Measurements from ENCODE around the gene ST3GAL4. TPM values are rescaled to one million over a fixed set of nuclear protein-coding genes. Genes with fewer than 3 reads are reported as not detected.
"Not testable (repeated sequence)": the region's sequence is repeated elsewhere in the genome, so short reads cannot be mapped to it uniquely, and the experiment has no call there.

Gene ST3GAL4
- polyA plus RNA-seq, 6 donors from 2014 or later = 0.32 to 1.3 (median 1.2) TPM; not detected in 3

DNA sequence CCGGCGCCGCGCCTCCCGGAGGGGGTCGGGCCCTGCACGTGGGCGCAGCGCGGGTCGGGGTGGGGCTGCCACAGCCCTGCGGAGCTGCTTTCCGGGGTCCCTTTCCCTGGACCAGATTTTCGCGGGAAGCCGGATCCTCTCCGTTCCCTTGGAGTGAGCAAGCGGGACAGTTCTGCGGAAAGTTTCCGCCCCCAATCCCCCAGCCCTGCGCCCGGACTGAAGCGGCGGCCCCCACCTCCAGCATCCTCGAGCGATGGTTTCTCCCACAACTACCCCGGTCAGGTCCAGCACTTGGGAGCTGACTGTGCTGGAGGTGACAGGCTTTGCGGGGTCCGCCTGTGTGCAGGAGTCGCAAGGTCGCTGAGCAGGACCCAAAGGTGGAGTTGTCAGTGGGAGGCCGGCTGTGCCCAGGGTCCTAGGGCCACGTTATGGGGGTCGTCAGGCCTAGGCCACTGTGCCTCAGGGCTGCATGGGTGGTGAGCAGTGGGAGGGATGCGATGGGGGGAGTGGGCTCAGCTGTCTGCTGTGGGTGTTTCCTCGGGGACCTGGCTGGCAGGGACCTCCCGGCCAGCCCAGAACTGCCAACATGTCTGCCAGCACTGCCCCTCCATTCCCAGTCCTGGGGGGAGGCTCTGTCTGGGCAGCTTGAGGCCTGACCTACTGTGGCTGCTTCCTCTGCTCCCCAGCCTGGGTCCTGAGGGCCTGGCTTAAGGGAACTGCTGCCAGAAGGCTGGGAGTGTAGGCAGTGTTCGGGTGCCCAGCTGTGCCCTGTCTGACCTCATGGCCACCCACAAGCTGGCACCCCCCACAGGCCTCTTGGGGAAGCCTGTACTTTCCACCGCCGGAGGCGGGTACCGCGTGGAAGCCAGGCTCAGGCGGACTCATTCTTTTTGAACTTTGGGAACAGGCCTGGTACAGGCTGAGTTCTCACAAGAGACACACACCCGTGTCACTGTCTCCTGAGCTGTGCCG is 726 bp downstream of the ST3GAL4 start:
- no peaks in the 10 kb centered on the region for H3K36me3 Mint-ChIP-seq
- DNase-seq = no peak
- no peaks in the 10 kb centered on the region for H3K9me3 Mint-ChIP-seq
- peak overlapping the region; percentile 38 to 89 (median 74) for H3K4me3 Mint-ChIP-seq
- H3K27ac Mint-ChIP-seq = no peak overlapping the region
- no peak for ATAC-seq (ENCODE audit: low read depth in 2 of 2)
- peaks cover 0 to 5% (median 0%) of the 10 kb centered on the region in 3 donors for H3K27me3 Mint-ChIP-seq
- peaks cover 8 to 18% (median 17%) of the 10 kb centered on the region in 3 donors for H3K4me1 Mint-ChIP-seq

- peak overlapping the region in 7 of 8 donors; percentile 27 to 67 (median 56) for H3K4me3 Mint-ChIP-seq
- DNase-seq (no peak), ATAC-seq (ENCODE audit: low read depth in 2 of 2) (no peak)
- H3K9me3 Mint-ChIP-seq = no peaks in the 10 kb centered on the region
- peaks cover 8 to 18% (median 17%) of the 10 kb centered on the region in 3 donors for H3K4me1 Mint-ChIP-seq
- peaks cover 0 to 5% (median 0%) of the 10 kb centered on the region in 3 donors for H3K27me3 Mint-ChIP-seq
- no peaks in the 10 kb centered on the region for H3K36me3 Mint-ChIP-seq
- H3K27ac Mint-ChIP-seq = no peak overlapping the region
These were observed 1.8 kb downstream of the ST3GAL4 start for GRCh38 chr11:126357055-126357962.

GRCh38 chr11:126357969-126358762 is 2.7 kb downstream of the ST3GAL4 start:
- no peak overlapping the region for H3K27ac Mint-ChIP-seq
- H3K27me3 Mint-ChIP-seq = peaks cover 0 to 5% (median 0%) of the 10 kb centered on the region in 3 donors
- ATAC-seq (ENCODE audit: low read depth in 2 of 2) = no peak
- H3K36me3 Mint-ChIP-seq = no peaks in the 10 kb centered on the region
- peaks cover 8 to 18% (median 17%) of the 10 kb centered on the region in 3 donors for H3K4me1 Mint-ChIP-seq
- H3K9me3 Mint-ChIP-seq = no peaks in the 10 kb centered on the region
- H3K4me3 Mint-ChIP-seq = peak overlapping the region in 2 of 8 donors; percentile 36 to 65
- no peak for DNase-seq

DNA sequence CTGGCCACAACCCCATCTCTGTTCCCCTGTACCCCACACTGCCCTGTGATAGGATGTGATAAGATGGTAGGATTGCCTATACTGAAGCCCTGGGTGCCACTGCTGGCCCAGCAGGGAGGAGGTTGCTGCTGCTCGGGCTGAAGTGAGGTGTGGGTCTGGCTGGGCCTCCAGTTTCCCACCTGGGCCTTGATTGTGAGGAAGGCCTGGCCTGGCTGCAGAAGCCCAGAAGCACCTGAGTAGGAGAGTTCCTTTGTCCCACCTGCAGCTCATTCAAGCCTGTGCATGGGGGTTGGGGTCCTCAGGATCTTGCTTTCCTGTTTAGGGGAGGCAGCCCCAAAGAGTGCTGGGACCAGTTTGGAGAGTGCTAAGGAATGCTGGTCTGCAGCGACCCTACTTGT is 3.3 kb downstream of the ST3GAL4 start:
- peaks cover 8 to 18% (median 17%) of the 10 kb centered on the region in 3 donors for H3K4me1 Mint-ChIP-seq
- H3K27ac Mint-ChIP-seq = no peak overlapping the region
- DNase-seq = no peak
- H3K9me3 Mint-ChIP-seq = no peaks in the 10 kb centered on the region
- H3K27me3 Mint-ChIP-seq = peaks cover 0 to 5% (median 0%) of the 10 kb centered on the region in 3 donors
- no peaks in the 10 kb centered on the region for H3K36me3 Mint-ChIP-seq
- no peak for ATAC-seq (ENCODE audit: low read depth in 2 of 2)
- peak overlapping the region in 1 of 8 donors; percentile 1 for H3K4me3 Mint-ChIP-seq

GRCh38 chr11:126359431-126360048 is 4.1 kb downstream of the ST3GAL4 start:
- DNase-seq = no peak
- ATAC-seq (ENCODE audit: low read depth in 2 of 2) = no peak
- H3K4me3 Mint-ChIP-seq = no peak overlapping the region

GRCh38 chr11:126360049-126360446 is 4.6 kb downstream of the ST3GAL4 start:
- H3K36me3 Mint-ChIP-seq = no peaks in the 10 kb centered on the region
- no peaks in the 10 kb centered on the region for H3K9me3 Mint-ChIP-seq
- H3K4me1 Mint-ChIP-seq = peaks cover 1 to 11% (median 11%) of the 10 kb centered on the region in 3 donors
- H3K27ac Mint-ChIP-seq = no peak overlapping the region
- DNase-seq (no peak), ATAC-seq (ENCODE audit: low read depth in 2 of 2) (no peak)
- H3K27me3 Mint-ChIP-seq = no peaks in the 10 kb centered on the region
- no peak overlapping the region for H3K4me3 Mint-ChIP-seq

More at GRCh38 chr11:126359431-126360048, 4.1 kb downstream of the ST3GAL4 start:
- H3K36me3 Mint-ChIP-seq = no peaks in the 10 kb centered on the region
- no peaks in the 10 kb centered on the region for H3K9me3 Mint-ChIP-seq
- peaks cover 6 to 16% (median 16%) of the 10 kb centered on the region in 3 donors for H3K4me1 Mint-ChIP-seq
- H3K27me3 Mint-ChIP-seq = peaks cover 0 to 4% (median 0%) of the 10 kb centered on the region in 3 donors
- H3K27ac Mint-ChIP-seq = no peak overlapping the region

DNA sequence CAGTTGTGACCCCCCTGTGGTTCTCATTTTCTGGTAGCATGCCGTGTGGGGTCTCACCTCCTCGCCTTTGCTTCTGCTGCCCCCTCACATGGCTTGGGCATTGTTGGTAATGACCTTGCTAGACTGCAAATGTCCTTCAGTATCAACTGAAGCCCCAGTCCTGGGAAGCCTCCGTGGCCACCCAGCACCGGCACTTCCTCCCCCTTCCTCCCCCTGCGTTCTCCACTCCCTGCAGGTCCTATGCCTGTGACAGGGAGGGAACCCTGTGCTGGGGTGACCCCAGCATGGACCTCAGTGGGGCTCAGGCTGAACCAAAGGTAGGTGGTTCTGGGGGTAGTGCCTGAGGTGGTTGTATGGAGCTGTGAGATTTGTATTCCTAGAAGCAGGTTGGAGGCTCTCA is 5.9 kb downstream of the ST3GAL4 start:
- H3K4me1 Mint-ChIP-seq = peaks cover 0 to 9% (median 4%) of the 10 kb centered on the region in 3 donors
- no peak overlapping the region for H3K27ac Mint-ChIP-seq
- ATAC-seq (ENCODE audit: low read depth in 2 of 2) (no peak), DNase-seq (no peak)
- no peaks in the 10 kb centered on the region for H3K27me3 Mint-ChIP-seq
- no peak overlapping the region for H3K4me3 Mint-ChIP-seq
- H3K36me3 Mint-ChIP-seq = no peaks in the 10 kb centered on the region
- no peaks in the 10 kb centered on the region for H3K9me3 Mint-ChIP-seq

DNA sequence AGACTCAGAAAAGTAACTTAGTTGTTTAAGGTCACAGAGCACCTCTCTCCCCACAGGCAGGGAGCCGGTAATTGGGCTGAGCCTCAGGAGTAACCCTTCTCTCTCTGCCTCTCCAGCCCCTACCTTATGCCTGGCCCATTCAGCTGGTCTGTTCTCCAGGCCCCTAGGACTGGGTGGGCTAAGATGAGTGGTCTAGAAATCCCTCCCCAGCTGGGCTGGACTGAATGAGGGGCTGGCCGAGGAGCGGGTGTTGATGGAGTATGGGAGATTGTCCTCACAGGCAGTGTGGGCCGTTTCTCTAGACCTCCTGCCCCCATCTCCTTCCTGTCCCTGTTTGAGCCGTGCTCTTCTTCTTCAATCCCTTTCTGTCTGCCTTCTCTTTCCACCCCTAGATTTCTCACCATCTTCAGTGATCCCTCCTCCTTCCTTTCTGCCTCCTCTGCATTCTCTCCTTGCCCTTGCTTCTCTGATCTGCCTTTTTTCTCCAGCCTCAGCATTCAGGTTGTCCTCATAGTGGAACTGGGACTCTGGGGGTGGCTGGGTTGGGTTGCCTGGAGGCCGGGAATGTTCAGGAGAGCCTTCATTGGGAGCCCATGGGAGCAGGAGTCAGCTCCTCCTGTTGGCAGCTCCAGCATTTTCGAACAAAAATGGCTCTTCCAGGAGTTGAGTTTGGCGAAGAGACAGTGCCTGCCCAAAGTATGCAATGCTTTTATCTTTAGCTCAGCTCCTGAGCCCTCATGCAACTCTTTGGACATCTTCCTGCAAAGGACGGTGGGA is 7.6 kb downstream of the ST3GAL4 start:
- Mint-ChIP-seq H3K4me1 (no peaks in the 10 kb centered on the region), H3K27ac (no peak overlapping the region), H3K9me3 (no peaks in the 10 kb centered on the region), H3K4me3 (no peak overlapping the region), H3K36me3 (no peaks in the 10 kb centered on the region), H3K27me3 (no peaks in the 10 kb centered on the region)
- DNase-seq = no peak
- no peak for ATAC-seq (ENCODE audit: low read depth in 2 of 2)

GRCh38 chr11:126363706-126364248 is 8.3 kb downstream of the ST3GAL4 start:
- Mint-ChIP-seq H3K4me1 (peaks cover 0 to 5% (median 0%) of the 10 kb centered on the region in 3 donors), H3K27me3 (no peaks in the 10 kb centered on the region), H3K9me3 (no peaks in the 10 kb centered on the region), H3K27ac (no peak overlapping the region), H3K36me3 (no peaks in the 10 kb centered on the region), H3K4me3 (no peak overlapping the region)
- ATAC-seq (ENCODE audit: low read depth in 2 of 2) (no peak), DNase-seq (no peak)

- H3K27me3 Mint-ChIP-seq; H3K9me3 Mint-ChIP-seq; H3K36me3 Mint-ChIP-seq; H3K4me3 Mint-ChIP-seq; ATAC-seq (ENCODE audit: low read depth in 2 of 2); H3K4me1 Mint-ChIP-seq; H3K27ac Mint-ChIP-seq; DNase-seq: not testable (repeated sequence)
These were observed 9.2 kb downstream of the ST3GAL4 start for GRCh38 chr11:126364735-126365134.

GRCh38 chr11:126365508-126365907 is 10.0 kb downstream of the ST3GAL4 start:
- H3K4me1 Mint-ChIP-seq; DNase-seq; H3K4me3 Mint-ChIP-seq; ATAC-seq (ENCODE audit: low read depth in 2 of 2); H3K27me3 Mint-ChIP-seq; H3K9me3 Mint-ChIP-seq; H3K36me3 Mint-ChIP-seq: not testable (repeated sequence)
- H3K27ac Mint-ChIP-seq = peak overlapping the region in 1 of 6 donors; percentile 30
